Hematopoietic multipotent progenitor cell treated with erythropoietin and hydrocortisone succinate and interleukin-3 and kit ligand, for 6 days (in vitro differentiated cells): ENCODE data around the gene PKNOX1.
"Not testable (repeated sequence)": the region's sequence is repeated elsewhere in the genome, so short reads cannot be mapped to it uniquely, and the experiment has no call there.

ENCODE experiments used
- DNase-seq: peaks from one replicate; pipeline ENCODE4 v3.0.0-alpha.2; 2015

Gene PKNOX1

DNA sequence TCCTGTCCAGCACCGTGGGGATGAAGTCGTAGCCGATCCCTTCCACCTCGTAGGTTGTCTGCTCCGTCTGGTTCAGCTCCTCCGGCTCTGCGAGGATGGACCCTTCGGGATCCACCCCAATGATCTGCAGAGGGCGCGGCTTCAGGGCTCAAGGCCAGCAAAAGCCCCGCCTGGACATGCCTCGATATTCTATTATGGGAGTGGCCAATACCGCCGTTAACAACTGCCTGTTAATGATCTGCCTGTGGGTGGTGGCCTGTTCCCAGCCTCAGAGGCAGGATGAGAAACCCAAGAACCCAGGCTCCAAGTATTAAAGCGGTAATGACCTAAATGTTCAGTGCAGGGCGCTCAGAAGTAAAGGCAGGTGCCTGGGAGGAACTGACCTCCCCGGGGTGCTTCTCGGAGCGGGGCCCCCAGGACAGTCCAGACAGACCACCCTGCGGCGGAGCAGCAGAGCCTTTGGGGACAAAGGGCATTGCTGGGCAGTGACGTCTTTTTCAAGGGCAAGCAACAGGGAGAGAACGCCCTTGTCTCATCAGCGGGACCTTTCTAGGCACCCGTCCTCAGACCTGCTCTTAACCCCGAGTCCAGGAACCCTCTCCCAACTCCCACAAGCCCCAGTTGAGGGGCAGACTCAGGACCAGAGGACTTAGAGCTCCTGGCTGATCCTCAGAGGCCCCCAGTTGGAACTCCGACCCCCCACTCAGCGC is 88.7 kb downstream of the PKNOX1 start:
- not testable (repeated sequence) for DNase-seq

GRCh38 chr21:43064265-43064917 is 90.0 kb downstream of the PKNOX1 start:
- not testable (repeated sequence) for DNase-seq

DNA sequence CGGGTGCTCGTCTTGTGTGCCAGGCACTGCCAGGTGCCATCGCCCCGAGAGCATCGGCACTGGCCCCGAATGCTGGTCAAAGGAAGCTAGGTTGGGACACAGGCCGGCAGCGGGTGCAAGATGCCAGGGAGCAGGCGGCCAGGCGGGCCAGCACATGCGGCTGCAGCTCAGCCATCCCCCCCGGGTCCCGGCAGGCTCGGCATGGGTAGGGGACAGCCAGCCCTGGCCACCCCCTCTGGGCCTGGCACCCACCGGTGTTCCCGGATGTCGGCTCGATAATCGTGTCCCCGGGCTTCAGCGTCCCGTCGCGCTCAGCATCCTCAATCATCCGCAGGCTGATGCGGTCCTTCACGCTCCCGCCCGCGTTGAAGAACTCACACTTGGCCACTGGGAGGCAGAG is 91.6 kb downstream of the PKNOX1 start:
- not testable (repeated sequence) for DNase-seq

- DNase-seq: not testable (repeated sequence)
Observed at GRCh38 chr21:43066690-43067089, 92.3 kb downstream of the PKNOX1 start.

DNA sequence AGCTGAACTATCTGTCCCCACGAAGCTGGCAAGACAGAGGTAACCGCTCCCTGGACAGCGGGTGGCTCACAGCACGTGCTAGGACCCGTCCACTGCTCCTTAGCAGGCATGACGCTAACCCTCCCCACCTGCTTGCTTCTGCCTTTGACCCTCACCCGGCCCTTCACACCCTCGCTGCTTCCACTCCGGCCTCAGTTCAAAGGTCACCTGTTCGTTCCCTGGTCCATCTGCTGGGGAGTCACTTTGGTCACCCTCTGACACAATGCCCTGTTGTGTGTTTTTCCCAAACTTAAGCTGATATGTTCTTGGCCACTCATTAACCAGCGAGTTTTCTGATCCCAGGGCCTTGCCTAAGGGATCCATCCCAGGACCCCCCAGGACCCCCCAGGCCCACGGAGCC is 93.7 kb downstream of the PKNOX1 start:
- not testable (repeated sequence) for DNase-seq

GRCh38 chr21:43069682-43070081 is 95.3 kb downstream of the PKNOX1 start:
- not testable (repeated sequence) for DNase-seq

GRCh38 chr21:43072742-43073141 is 98.4 kb downstream of the PKNOX1 start:
- DNase-seq: not testable (repeated sequence)

DNA sequence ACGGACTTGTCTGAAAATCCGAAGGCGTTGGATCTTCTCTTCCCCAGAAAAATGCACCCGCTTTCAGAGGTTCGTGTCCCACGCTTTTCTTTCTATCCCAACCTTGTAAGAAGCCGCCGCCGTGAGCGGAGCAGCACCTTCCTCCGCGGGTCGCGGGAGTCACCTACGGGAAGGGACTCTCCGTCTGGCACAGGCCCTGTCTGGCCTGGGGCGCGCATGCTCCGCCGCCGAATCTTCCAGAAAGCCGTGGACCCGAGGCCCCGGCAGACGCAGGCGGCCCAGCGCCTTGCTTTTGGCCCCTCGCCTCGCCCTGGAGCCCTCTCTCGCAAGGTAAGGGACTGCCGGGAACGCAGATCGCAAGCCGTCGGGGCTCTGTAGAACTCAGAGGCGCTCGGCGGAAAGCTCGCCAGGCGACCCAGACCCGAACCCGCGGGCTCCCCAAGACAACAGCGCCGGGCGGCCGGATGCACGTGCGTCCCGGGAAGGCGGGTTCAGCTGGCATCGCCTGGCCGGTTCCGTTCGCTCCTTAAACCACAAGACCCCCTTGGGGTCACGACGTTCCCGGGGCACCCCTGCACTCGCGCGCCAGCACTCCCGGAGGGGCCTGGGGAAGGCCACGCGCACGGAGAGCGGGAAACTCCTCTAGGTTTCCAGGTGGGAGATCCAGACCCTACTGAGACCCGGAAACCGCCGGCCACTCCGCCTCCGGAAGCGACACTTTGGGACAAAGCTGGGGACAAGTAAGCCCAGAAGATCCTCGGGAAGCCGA is 100.2 kb downstream of the PKNOX1 start:
- DNase-seq: not testable (repeated sequence)

DNA sequence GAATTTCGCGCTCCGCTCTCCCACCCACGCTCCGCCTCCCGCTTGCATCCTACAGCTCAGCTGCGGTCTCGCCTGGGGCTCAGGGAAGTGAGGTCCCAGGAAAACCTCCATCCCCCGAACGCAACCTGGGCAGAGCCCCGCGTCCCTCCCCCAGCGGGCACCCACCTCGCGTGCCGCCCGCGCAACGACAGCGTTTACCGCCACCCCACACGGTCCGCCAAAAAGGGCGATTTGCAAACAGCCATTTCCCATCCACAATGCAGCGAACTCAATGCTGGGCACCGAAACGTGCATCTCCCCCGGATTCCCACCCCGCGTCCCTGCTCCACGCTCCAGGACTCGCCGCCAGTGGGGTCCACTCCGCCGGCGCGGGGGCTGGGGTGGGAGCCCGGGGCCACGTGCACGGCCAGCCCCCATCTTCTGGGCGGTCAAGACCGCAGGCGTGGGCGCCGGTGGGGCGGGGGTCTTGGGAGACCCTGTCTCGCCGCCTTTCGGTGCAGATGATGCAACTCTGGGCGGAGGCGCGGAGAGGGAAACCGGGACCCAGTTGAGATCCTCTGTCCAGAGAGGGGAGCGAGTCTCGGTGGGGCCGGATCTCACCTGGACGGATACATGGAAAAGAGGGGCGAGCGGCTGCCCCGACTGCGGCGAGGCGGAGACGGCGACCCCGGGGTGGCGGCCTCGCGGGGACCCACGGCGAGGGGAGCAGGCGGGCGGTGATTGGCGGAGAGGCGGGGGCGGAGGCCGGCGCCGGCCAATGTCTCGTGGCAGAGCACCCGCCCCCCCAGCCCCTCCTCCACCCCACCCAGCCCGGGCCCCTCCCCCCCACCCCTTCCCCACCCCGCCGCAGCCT is 101.0 kb downstream of the PKNOX1 start, which contains the start of gene CBS:
CBS (minus strand) TSS at position 666 of the 853 bp plus-strand sequence. CDS start 3,642 bp downstream, outside the sequence.
- not testable (repeated sequence) for DNase-seq

GRCh38 chr21:43076023-43076637 is 101.8 kb downstream of the PKNOX1 start:
- DNase-seq: not testable (repeated sequence)

GRCh38 chr21:43076643-43077042 is 102.3 kb downstream of the PKNOX1 start:
- not testable (repeated sequence) for DNase-seq

DNA sequence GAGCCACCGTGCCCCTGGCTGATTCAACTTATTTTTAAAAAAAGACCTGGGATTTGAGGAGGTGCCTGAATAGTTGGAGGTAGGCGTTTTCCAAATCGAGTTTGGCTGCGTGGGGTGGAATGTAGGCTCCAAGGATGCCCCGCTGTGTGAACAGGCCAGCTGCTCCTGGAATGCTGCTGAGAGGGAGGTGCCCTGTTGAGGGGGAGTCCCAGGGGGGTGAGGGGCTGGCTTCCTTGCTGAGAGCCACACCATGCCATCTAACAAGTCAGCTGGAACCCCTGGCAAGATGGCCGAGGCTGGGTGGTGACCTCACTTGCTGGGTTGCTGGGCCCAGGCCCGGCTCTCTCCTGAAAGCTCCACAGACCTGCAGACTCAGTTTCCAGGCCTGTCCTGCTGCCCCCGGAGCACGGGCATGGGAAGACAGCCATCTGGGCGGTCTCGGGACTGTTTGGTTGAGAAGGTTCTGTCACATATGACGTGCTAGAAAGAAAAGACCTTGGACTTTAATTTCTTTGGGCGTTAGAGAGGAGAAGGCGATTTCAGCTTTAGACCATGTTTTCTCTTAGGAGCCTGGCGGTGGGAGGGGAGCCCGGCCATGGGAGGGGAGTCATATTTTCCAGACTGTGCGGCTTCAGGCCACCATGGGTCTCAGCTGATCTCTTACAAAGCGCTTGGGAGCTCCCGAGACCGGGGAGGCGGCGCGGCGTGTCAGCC is 108.4 kb downstream of the PKNOX1 start:
- DNase-seq: not testable (repeated sequence)
